Muscle of arm (tissue), 12 donors: Measurements from ENCODE around the gene PRKCA. TPM values are rescaled to one million over a fixed set of nuclear protein-coding genes. Genes with fewer than 3 reads are reported as not detected.

Source experiments
- DNase-seq: peaks from one replicate; pipeline ENCODE4 v3.0.0-alpha.2; 2013
- polyA plus RNA-seq, 12 donors: library from polyadenylated mRNA; unstranded; fragments of 120-200 nt; gene quantifications; one replicate each; pipeline ENCODE4 v1.2.1, GENCODE V29; 2013; ENCODE audit not compliant: insufficient read length in 12 of 12

The PRKCA gene
- polyA plus RNA-seq, 12 donors = 2.5 to 9.1 (median 3.4) TPM; not detected in 1

GRCh38 chr17:66738301-66738700 is 435.9 kb downstream of the PRKCA start:
- no peak for DNase-seq

GRCh38 chr17:66739553-66739952 is 437.1 kb downstream of the PRKCA start:
- no peak for DNase-seq

- no peak for DNase-seq
Measured at GRCh38 chr17:66740226-66740625, 437.8 kb downstream of the PRKCA start.

GRCh38 chr17:66743511-66743910 is 441.1 kb downstream of the PRKCA start:
- DNase-seq = no peak

GRCh38 chr17:66746736-66747135 is 444.3 kb downstream of the PRKCA start:
- no peak for DNase-seq

- no peak for DNase-seq
Measured at GRCh38 chr17:66747578-66748275, 445.3 kb downstream of the PRKCA start.

- no peak for DNase-seq
Measured at GRCh38 chr17:66748578-66748977, 446.2 kb downstream of the PRKCA start.

- no peak for DNase-seq
Measured at GRCh38 chr17:66749217-66749832, 446.9 kb downstream of the PRKCA start.

- no peak for DNase-seq
Measured at GRCh38 chr17:66750116-66750515, 447.7 kb downstream of the PRKCA start.

GRCh38 chr17:66750781-66751543 is 448.5 kb downstream of the PRKCA start:
- DNase-seq = no peak

- no peak for DNase-seq
Measured at GRCh38 chr17:66751771-66752170, 449.4 kb downstream of the PRKCA start.

- no peak for DNase-seq
Measured at GRCh38 chr17:66752411-66752810, 450.0 kb downstream of the PRKCA start.

- no peak for DNase-seq
Measured at GRCh38 chr17:66753126-66753920, 450.9 kb downstream of the PRKCA start.

GRCh38 chr17:66755101-66755943 is 452.9 kb downstream of the PRKCA start:
- no peak for DNase-seq

GRCh38 chr17:66755944-66756290 is 453.5 kb downstream of the PRKCA start:
- DNase-seq = no peak

GRCh38 chr17:66760324-66760723 is 457.9 kb downstream of the PRKCA start:
- no peak for DNase-seq

- no peak for DNase-seq
Measured at GRCh38 chr17:66762276-66762675, 459.9 kb downstream of the PRKCA start.

GRCh38 chr17:66763056-66763455 is 460.6 kb downstream of the PRKCA start:
- DNase-seq = no peak

- no peak for DNase-seq
Measured at GRCh38 chr17:66764506-66764905, 462.1 kb downstream of the PRKCA start.

GRCh38 chr17:66767154-66767933 is 464.9 kb downstream of the PRKCA start:
- no peak for DNase-seq
